OCI-LY7 (cell line): ENCODE results near the gene RRP15. TPM values are rescaled to one million over a fixed set of nuclear protein-coding genes. Genes with fewer than 3 reads are reported as not detected.
"Not testable (repeated sequence)": the region's sequence is repeated elsewhere in the genome, so short reads cannot be mapped to it uniquely, and the experiment has no call there.

Source experiments
- BruUV-seq: library from RNA; stranded (reverse); fragments of 400-500 nt; replicated peaks from 2 replicates; lab custom pipeline; 2021; lab: Mats Ljungman, UMichigan
- CTCF ChIA-PET: fragments of 300-600 bp; sonication (Branson Sonifier 250); formaldehyde crosslinking; loops from one replicate; lab custom pipeline; 2022; ENCODE audit warnings: antibody characterized with exemption; ENCODE audit not compliant: unreplicated experiment; lab: Charles Lee
- POLR2A ChIA-PET: fragments of 300-600 bp; sonication (Branson Sonifier 250); formaldehyde crosslinking; loops from one replicate; lab custom pipeline; 2022; ENCODE audit warnings: antibody characterized with exemption; lab: Charles Lee
- DNase-seq: peaks from one replicate; pipeline ENCODE4 v3.0.0-alpha.2; 2015; ENCODE audit warnings: low spot score
- H2AFZ ChIP-seq: fragments of 200-600 bp; sonication (generic), shearing (Covaris generic); 2 replicates; pipeline ENCODE4 v1.6.1; 2014; ENCODE audit warnings: mild to moderate bottlenecking, antibody characterized with exemption, low read length, moderate library complexity
- H3K27ac ChIP-seq: fragments of 200-600 bp; sonication (generic); 2 replicates; pipeline ENCODE4 v1.5.1; 2014; ENCODE audit warnings: mixed run types, low read depth, mild to moderate bottlenecking, moderate library complexity, low read length, inconsistent platforms; ENCODE audit not compliant: poor library complexity, severe bottlenecking
- H3K36me3 ChIP-seq: fragments of 200-600 bp; sonication (generic); 2 replicates; pipeline ENCODE4 v1.6.1; 2014; ENCODE audit warnings: mild to moderate bottlenecking, antibody characterized with exemption, low read length, moderate library complexity, mixed read lengths; ENCODE audit not compliant: insufficient read depth
- H3K4me1 ChIP-seq: fragments of 200-600 bp; sonication (generic); 2 replicates; pipeline ENCODE4 v1.5.1; 2014; ENCODE audit warnings: mild to moderate bottlenecking, low read length; ENCODE audit not compliant: insufficient read depth, poor library complexity, severe bottlenecking
- H3K4me2 ChIP-seq: fragments of 200-600 bp; sonication (generic); 2 replicates; pipeline ENCODE4 v1.6.1; 2014; ENCODE audit warnings: mild to moderate bottlenecking, low read length
- H3K4me3 ChIP-seq: fragments of 200-600 bp; sonication (generic); 2 replicates; pipeline ENCODE4 v1.5.1; 2014; ENCODE audit warnings: mild to moderate bottlenecking, low read depth, low read length; ENCODE audit not compliant: poor library complexity, severe bottlenecking
- H3K79me2 ChIP-seq: fragments of 200-600 bp; sonication (generic); 2 replicates; pipeline ENCODE4 v1.6.1; 2016; ENCODE audit warnings: low read depth, mild to moderate bottlenecking, low read length, moderate library complexity, mixed read lengths; ENCODE audit not compliant: insufficient read depth
- H3K9me2 ChIP-seq: fragments of 200-600 bp; sonication (generic); 2 replicates; pipeline ENCODE4 v1.6.1; 2016; ENCODE audit warnings: mild to moderate bottlenecking, low read length, mixed read lengths; ENCODE audit not compliant: insufficient read depth
- H3K9me3 ChIP-seq: fragments of 200-600 bp; sonication (generic); 2 replicates; pipeline ENCODE4 v1.6.1; 2014; ENCODE audit warnings: mild to moderate bottlenecking, mixed run types, low read length, mixed read lengths
- H4K20me1 ChIP-seq: fragments of 200-600 bp; sonication (generic); 2 replicates; pipeline ENCODE4 v1.6.1; 2014; ENCODE audit warnings: mild to moderate bottlenecking, antibody characterized with exemption, low read length, moderate library complexity, mixed read lengths; ENCODE audit not compliant: insufficient read depth
- EZH2phosphoT487 ChIP-seq: fragments of 200-600 bp; sonication (generic); IDR thresholded peaks from 2 replicates; pipeline ENCODE4 v1.6.1; 2018; ENCODE audit warnings: low read depth, borderline replicate concordance, mild to moderate bottlenecking, mixed run types, antibody characterized with exemption, low read length, moderate library complexity, mixed read lengths
- intact Hi-C: fragments of 100-400 bp; cut with micrococcal nuclease; formaldehyde crosslinking; loops from one replicate; pipeline ENCODE4 v1.10.0; 2022; ENCODE audit not compliant: unreplicated experiment
- total RNA-seq, 2 experiments: library from RNA; depleted of rRNA in 1 of 2; stranded (reverse); fragments of >200 nt in 1 of 2; shearing (Covaris generic) in 1 of 2; gene quantifications; 2 replicates each; pipeline ENCODE4 v1.2.3, GENCODE V29; 2014 to 2022
- TF ChIP-seq, protein P1 (sequence below): fragments of 200-600 bp; sonication (generic); conservative IDR thresholded peaks from 2 replicates; pipeline ENCODE4 v1.5.1; 2014; ENCODE audit warnings: mild to moderate bottlenecking, antibody characterized with exemption, low read length, moderate library complexity, mixed read lengths

RRP15 gene
- total RNA-seq, 2 experiments from 2014 or later: 7.2 to 21.9 TPM

DNA sequence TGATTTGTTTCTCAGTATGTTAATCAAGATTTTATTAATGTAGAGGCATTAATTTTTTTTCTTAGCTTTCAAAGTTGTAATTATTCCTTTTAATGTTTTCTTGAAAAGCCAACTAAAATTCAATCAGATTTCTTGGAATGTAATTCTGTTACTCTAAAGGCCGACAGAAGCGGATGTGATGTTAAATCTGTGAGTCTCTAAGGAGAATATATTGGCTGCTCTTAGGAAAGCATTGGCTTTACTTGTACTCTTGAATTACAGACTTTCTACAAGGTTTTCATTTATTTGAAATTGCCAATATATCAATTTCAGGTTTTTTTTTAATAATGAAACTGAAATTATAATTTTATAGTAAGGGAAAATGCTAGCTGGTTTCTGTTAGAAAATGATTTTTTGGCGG lies 29.2 kb downstream of the RRP15 start:
- no peak overlapping the region for H3K4me2 ChIP-seq
- BruUV-seq: no TSS peak
- no peaks in the 10 kb centered on the region for H4K20me1 ChIP-seq
- peaks cover 71% of the 10 kb centered on the region for H3K36me3 ChIP-seq
- H3K4me3 ChIP-seq: no peak overlapping the region
- no peak overlapping the region for H2AFZ ChIP-seq
- H3K9me2 ChIP-seq: no peaks in the 10 kb centered on the region
- no peak overlapping the region for H3K27ac ChIP-seq
- no peak for DNase-seq
- no peaks in the 10 kb centered on the region for H3K4me1 ChIP-seq
- intact Hi-C loops: no loop called here
- ChIA-PET POLR2A (interaction anchor here (0.5 to 1.6 kb wide), 4 partner anchors 8 to 57 kb away, joined by 3 to 6 read pairs (median 3); no protein-coding TSS in a partner anchor), CTCF (no interaction called here)
- no peak for TF ChIP-seq EZH2phosphoT487
- TF ChIP-seq, protein P1, sequence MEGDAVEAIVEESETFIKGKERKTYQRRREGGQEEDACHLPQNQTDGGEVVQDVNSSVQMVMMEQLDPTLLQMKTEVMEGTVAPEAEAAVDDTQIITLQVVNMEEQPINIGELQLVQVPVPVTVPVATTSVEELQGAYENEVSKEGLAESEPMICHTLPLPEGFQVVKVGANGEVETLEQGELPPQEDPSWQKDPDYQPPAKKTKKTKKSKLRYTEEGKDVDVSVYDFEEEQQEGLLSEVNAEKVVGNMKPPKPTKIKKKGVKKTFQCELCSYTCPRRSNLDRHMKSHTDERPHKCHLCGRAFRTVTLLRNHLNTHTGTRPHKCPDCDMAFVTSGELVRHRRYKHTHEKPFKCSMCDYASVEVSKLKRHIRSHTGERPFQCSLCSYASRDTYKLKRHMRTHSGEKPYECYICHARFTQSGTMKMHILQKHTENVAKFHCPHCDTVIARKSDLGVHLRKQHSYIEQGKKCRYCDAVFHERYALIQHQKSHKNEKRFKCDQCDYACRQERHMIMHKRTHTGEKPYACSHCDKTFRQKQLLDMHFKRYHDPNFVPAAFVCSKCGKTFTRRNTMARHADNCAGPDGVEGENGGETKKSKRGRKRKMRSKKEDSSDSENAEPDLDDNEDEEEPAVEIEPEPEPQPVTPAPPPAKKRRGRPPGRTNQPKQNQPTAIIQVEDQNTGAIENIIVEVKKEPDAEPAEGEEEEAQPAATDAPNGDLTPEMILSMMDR: no peak
- no peaks in the 10 kb centered on the region for H3K79me2 ChIP-seq
- H3K9me3 ChIP-seq: no peaks in the 10 kb centered on the region

DNA sequence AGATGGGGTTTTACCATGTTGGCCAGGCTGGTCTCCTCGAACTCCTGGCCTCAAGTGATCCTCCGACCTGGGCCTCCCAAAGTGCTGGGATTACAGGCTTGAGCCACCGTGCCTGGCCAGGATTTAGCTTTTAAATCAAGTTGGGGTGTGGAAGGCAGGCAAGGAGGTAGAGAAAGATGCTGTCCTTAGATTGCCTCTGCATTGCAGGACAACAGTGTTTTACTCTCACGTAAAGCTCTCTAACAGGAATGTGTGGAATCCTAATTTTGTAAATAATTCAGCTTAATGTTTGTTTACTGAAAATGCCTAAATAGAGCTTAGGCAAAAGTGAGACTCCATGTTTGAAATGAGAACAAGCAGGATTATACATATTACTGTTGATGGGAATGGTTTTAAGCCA lies 30.5 kb downstream of the RRP15 start:
- Histone ChIP-seq H2AFZ (no peak overlapping the region), H3K4me1 (no peaks in the 10 kb centered on the region), H4K20me1 (no peaks in the 10 kb centered on the region), H3K27ac (no peak overlapping the region), H3K9me3 (no peaks in the 10 kb centered on the region), H3K79me2 (no peaks in the 10 kb centered on the region), H3K4me2 (no peak overlapping the region), H3K4me3 (no peak overlapping the region), H3K36me3 (peaks cover 63% of the 10 kb centered on the region), H3K9me2 (no peaks in the 10 kb centered on the region)
- intact Hi-C loops: no loop called here
- BruUV-seq: no TSS peak
- no peak for DNase-seq
- POLR2A ChIA-PET: interaction anchor here (1.0 kb wide), 1 partner anchor 8 kb away, joined by 3 read pairs; no protein-coding TSS in a partner anchor
- CTCF ChIA-PET: no interaction called here
- TF ChIP-seq, protein P1: no peak
- TF ChIP-seq EZH2phosphoT487: no peak

DNA sequence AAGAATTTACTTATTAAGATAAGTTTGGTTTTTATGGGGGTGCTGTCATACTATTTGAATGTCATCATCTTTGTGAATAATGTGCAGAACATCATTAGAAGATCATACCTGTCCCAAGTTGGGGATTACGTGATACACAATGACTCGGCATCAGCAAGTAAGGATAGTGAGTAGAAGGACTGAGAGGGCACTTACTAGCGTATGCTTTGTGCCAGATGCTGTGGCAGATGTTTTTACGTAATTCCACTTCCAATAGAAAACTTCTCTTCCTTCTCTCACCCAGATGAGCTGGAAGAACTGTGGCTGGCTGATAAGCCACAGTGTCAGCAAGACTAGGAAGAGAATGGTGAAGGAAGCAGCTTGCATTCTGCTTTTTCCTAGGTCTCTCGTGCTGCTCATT lies 32.0 kb downstream of the RRP15 start:
- no peaks in the 10 kb centered on the region for H4K20me1 ChIP-seq
- H3K9me2 ChIP-seq: no peaks in the 10 kb centered on the region
- no peak overlapping the region for H3K4me3 ChIP-seq
- DNase-seq: no peak
- no peaks in the 10 kb centered on the region for H3K79me2 ChIP-seq
- no peak overlapping the region for H3K27ac ChIP-seq
- no TSS peak for BruUV-seq
- TF ChIP-seq, protein P1: no peak
- no peak for TF ChIP-seq EZH2phosphoT487
- no peaks in the 10 kb centered on the region for H3K9me3 ChIP-seq
- H3K4me2 ChIP-seq: no peak overlapping the region
- ChIA-PET POLR2A (no interaction called here), CTCF (no interaction called here)
- H2AFZ ChIP-seq: no peak overlapping the region
- H3K36me3 ChIP-seq: peaks cover 53% of the 10 kb centered on the region
- intact Hi-C loops: loop anchor here (1.0 kb wide), 1 partner anchor 15 kb away; no protein-coding TSS in a partner anchor
- H3K4me1 ChIP-seq: no peaks in the 10 kb centered on the region

DNA sequence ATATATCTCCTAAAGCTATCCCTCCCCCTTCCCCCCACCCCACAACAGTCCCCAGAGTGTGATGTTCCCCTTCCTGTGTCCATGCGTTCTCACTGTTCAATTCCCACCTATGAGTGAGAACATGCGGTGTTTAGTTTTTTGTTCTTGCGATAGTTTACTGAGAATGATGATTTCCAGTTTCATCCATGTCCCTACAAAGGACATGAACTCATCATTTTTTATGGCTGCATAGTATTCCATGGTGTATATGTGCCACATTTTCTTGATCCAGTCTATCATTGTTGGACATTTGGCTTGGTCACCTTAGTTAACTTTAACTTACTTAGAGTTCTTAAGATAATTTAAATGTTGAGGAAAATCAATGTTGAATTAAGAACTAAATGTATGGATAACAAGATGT lies 35.1 kb downstream of the RRP15 start:
- BruUV-seq: not testable (repeated sequence)

More for the DNA sequence above, 35.1 kb downstream of the RRP15 start:
- H3K4me2 ChIP-seq, CTCF ChIA-PET, H2AFZ ChIP-seq, H3K9me3 ChIP-seq, H3K4me1 ChIP-seq, H3K4me3 ChIP-seq, H4K20me1 ChIP-seq, intact Hi-C loops, DNase-seq, H3K79me2 ChIP-seq, H3K9me2 ChIP-seq, H3K27ac ChIP-seq: not testable (repeated sequence)
- POLR2A ChIA-PET: interaction anchor here (0.7 kb wide), 1 partner anchor 24 kb away, joined by 3 read pairs; no protein-coding TSS in a partner anchor
- H3K36me3 ChIP-seq: peaks cover 59% of the 10 kb centered on the region
